HG02798 (cell line): ENCODE data around the gene RFT1.

Experiments used
- ATAC-seq: cut with Tn5 transposase; IDR thresholded peaks from one replicate; pipeline ENCODE4 v1.9.1; 2021; ENCODE audit warnings: mild to moderate bottlenecking; ENCODE audit not compliant: unreplicated experiment, poor library complexity

The RFT1 gene

DNA sequence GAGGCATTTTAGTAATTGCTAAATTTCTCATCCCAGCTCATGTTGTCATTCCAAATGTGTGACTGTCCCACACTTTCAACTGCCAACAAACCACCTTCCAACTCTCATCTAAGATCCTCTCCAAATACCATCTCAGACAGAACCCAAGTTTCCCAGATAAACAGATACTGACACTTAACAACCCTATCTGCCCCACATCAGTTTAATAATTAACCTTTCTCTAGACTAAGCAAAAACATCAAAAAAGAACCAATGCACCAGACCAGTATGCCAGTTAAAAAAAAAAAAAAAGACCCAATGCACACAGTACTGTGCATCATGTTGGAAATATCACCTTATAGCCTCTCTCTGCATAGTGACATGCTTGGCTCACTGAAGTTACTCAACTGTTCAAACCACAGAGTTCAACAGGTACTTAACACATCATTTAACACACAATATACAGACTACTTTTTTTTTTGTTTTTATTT, 89.8 kb downstream of the RFT1 start:
- ATAC-seq, result no peak

DNA sequence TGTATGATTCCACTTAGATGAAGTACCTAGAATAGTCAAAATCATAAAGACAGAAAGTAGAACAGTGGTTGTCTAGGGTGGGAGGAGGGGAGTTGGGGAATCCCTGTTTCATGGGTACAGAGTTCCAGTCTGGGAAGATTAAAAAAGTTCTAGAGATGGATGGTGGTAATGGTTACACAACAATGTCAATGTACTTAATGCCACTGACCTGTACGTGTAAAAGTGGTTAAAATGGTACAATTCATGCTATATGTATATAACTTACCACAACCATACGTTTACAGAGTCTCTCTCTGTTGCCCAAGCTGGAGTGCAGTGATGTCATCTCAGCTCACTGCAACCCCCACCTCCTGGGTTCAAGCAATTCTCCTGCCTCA, 90.9 kb downstream of the RFT1 start:
- ATAC-seq, result no peak

DNA sequence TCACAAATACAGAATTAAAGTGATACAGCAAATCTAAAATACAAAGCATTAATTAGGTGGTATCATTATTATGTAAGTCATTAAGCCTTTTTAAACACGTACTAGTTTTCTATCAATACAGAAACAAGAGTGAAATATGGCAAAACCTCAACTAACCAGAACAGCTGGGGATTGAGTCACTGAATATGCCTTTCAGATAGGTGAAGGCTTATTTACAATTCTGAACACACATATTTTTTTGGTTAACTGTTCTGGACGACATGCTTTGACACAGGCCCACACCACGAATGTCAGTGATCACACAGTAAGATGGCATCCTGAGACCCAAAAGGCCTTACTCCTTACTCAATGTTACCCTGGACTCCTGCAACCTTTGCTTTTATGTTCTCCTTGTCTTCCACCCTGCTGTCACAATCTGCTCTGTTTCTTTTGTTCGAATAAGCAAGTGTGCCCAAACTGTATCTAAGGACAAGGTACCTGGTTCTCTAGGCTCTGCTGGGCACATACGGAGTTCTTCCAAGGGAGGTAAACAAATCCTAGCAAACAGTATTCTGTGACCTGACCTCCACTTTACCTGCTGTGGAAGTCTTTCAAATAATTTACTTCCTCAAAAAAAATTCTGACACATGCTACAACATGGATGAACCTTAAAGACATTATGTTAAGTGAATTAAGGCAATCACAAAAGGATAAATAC, 91.4 kb downstream of the RFT1 start:
- no peak for ATAC-seq
